H54 (cell line): ENCODE measurements around the gene SLC27A3.
"Not testable (repeated sequence)": the region's sequence is repeated elsewhere in the genome, so short reads cannot be mapped to it uniquely, and the experiment has no call there.

Source experiments
- DNase-seq: peaks from one replicate; pipeline ENCODE4 v3.0.0; 2011; ENCODE audit warnings: low spot score, mixed read lengths; ENCODE audit not compliant: insufficient read length
- FAIRE-seq: peaks from 3 replicates; lab custom pipeline; 2011; peaks lifted over from hg19 to GRCh38; lab: Jason Lieb, UNC
- POLR2A ChIP-seq: IDR thresholded peaks from 2 replicates; pipeline ENCODE4 v1.6.1; 2011; ENCODE audit warnings: low read depth, mild to moderate bottlenecking, low read length

Gene SLC27A3

GRCh38 chr1:153780551-153780950 is 5.3 kb downstream of the SLC27A3 start:
- FAIRE-seq: no peak
- no peak for TF ChIP-seq POLR2A
- DNase-seq: no peak

DNA sequence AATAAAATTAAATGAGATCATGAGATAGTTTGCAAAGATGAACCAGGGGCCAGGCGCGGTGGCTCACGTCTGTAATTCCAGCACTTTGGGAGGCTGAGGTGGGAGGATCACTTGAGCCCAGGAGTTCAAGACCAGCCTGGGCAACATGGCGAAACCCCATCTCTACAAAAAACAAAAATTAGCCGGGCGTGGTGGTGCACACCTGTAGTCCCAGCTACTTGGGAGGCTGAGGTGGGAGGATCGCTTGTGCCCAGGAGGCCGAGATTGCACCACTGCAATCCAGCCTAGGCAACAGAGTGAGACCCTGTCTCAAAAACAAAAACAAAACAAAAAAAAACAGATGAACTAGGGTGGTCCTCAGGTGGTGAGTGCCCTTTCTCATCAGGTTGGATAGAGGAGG is 7.4 kb downstream of the SLC27A3 start:
- FAIRE-seq: not testable (repeated sequence)

DNA sequence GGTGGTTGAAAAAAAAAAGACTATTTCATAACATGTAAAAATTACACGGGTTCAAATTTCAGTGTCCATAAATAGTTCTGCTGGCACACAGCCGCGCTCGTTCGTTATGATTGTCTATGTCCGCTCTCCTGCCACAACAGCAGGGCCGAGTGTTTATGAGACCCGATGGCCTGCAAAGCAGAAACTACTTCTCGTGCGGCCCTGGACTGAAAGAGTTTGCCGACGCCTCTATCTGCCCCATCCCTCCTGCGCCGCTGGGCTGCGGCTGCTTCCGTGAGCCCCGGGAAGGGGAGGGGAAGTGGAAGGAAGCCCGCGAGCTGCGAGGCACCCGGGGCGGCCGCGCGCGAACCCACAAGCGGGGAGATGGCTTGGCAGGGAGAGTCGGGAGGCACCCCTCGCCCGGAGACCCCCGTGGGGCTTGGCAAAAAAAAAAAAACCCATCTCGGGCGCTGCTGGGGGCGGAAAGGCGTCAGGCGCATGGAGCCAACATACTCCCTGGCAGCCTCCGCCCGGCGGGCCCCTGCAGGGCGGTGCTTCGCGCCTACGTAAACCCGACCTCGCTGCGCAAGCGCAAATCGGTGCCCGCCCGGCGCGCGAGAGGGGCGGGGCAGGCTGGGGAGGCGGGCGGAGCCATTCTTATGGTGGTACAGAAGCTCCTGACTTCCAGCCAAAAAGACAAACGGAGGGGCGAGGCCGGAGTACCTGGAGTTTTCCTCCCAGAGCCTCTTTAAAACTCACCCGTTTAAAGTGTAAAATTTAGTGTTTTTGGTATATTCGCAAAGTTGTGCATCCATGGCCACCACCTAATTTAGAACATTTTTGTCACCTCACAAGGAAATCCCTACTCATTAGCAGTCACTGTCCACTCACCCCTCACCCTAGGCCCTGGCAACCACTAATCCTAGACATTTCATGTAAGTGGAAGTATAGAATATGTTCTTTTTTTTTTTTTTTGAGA is 8.3 kb downstream of the SLC27A3 start:
- FAIRE-seq: no peak
- DNase-seq: peak; percentile 96

More for the DNA sequence above, 7.4 kb downstream of the SLC27A3 start:
- not testable (repeated sequence) for DNase-seq

GRCh38 chr1:153786038-153786790 is 11.0 kb downstream of the SLC27A3 start:
- FAIRE-seq (no peak), DNase-seq (no peak)
- no peak for TF ChIP-seq POLR2A

More for the DNA sequence above, 8.3 kb downstream of the SLC27A3 start:
- TF ChIP-seq POLR2A: peak; percentile 86

DNA sequence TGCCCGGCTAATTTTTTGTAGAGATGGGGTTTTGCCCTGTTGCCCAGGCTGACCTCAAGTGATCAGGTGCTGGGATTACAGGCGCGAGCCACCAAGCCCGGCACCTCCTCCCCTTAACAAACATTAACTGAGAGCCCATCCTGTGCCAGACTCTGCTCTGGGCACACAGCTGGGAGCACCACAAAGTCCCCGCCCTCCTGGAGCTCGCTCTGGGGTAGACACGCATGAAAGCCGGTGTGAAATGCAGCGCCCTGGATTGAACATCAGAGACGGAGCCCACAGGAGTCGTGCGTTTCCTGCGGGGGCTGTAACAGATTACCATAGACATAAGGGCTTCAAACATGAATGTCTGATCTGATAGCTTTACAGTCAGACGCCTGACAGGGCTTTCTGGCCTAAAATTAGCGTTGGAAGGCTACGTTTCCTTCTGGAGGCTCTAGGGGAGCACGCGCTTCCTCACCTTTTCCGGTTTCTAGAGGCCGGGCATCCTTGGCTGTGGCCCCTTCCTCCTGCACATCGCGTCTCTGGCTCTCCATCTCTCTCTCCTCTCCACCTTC is 14.3 kb downstream of the SLC27A3 start:
- DNase-seq (no peak), FAIRE-seq (no peak)
- TF ChIP-seq POLR2A: no peak

- FAIRE-seq (no peak), DNase-seq (no peak)
- TF ChIP-seq POLR2A: no peak
Measured at GRCh38 chr1:153790313-153790965, 15.2 kb downstream of the SLC27A3 start.

DNA sequence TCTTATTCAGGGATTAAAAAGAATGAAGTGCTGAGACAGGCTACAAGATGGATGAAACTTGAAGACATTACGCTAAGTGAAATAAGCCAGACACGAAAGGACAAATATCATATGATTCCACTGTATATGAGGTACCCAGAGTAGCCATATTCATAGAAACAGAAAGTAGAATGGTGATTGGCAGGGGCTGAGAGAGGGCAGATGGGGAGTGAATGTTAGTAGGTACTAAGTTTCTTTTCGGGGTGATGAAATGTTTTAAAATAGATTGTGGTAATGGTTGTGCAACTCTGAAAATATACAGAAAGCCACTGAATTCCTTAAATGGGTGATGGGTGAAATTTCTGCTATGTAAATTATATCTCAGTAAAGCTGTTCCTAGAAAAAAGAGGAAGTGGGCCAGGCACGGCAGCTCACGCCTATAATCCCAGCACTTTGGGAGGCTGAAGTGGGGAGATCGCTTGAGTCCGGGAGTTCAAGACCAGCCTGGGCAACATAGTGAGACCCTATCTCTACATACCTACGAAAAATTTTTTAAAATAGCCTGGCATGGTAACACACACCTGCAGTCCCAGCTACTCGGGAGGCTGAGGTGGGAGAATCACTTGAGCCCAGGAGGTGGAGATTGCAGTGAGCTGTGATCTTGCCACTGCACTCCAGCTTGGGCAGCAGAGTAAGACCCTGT is 15.9 kb downstream of the SLC27A3 start:
- FAIRE-seq (no peak), DNase-seq (no peak)
- no peak for TF ChIP-seq POLR2A

GRCh38 chr1:153791648-153792253 is 16.5 kb downstream of the SLC27A3 start:
- FAIRE-seq (no peak), DNase-seq (peak; percentile 57)
- no peak for TF ChIP-seq POLR2A

DNA sequence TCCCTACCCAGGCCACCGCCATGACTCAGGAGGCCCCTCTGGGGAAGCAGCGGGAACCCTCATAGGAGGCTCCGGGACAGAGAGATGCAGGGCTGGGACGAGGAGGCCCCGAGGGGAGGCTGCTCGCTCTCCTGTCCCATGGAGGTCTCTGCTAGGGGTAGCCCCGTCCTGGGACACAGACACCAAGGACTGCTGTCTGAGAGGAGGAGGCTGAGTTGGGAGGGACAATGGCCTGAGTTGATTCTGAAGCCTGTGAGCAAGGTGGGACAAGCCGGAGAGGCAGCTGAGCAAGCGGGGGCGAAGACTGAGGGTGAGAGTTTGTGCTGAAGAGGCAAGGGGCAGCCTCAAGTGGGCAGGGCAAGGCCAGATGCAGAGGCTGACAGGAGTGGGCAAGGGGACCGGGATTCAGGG is 17.4 kb downstream of the SLC27A3 start:
- no peak for DNase-seq
- FAIRE-seq: no peak
- no peak for TF ChIP-seq POLR2A

- TF ChIP-seq POLR2A: no peak
- FAIRE-seq (no peak), DNase-seq (no peak)
Measured at GRCh38 chr1:153793261-153793972, 18.2 kb downstream of the SLC27A3 start.

GRCh38 chr1:153793973-153794615 is 18.9 kb downstream of the SLC27A3 start:
- FAIRE-seq (no peak), DNase-seq (no peak)
- TF ChIP-seq POLR2A: no peak
